Skeletal muscle satellite cell (primary cell): ENCODE data around the gene TERB1. TPM values are rescaled to one million over a fixed set of nuclear protein-coding genes. Genes with fewer than 3 reads are reported as not detected.

Source experiments
- H3K27me3 ChIP-seq: 2 replicates; pipeline ENCODE4 v1.7.0; 2013; ENCODE audit warnings: low read length; ENCODE audit not compliant: control insufficient read depth, insufficient read depth
- H3K36me3 ChIP-seq: 2 replicates; pipeline ENCODE4 v1.7.0; 2013; ENCODE audit warnings: mild to moderate bottlenecking, control low read depth, low read length; ENCODE audit not compliant: insufficient read depth
- H3K4me1 ChIP-seq: 2 replicates; pipeline ENCODE4 v1.7.0; 2013; ENCODE audit warnings: low read length; ENCODE audit not compliant: control insufficient read depth, insufficient read depth
- H3K4me2 ChIP-seq: 2 replicates; pipeline ENCODE4 v1.7.0; 2013; ENCODE audit warnings: mild to moderate bottlenecking, low read length
- H3K4me3 ChIP-seq: 2 replicates; pipeline ENCODE4 v1.7.0; 2013; ENCODE audit warnings: low read length
- H3K9ac ChIP-seq: 2 replicates; pipeline ENCODE4 v1.7.0; 2013; ENCODE audit warnings: mild to moderate bottlenecking, low read depth, low read length, moderate library complexity
- H3K9me3 ChIP-seq: replicated peaks from 2 replicates; pipeline ENCODE4 v1.7.0; 2013; ENCODE audit warnings: mild to moderate bottlenecking, control low read depth, low read length
- total RNA-seq: library from RNA; depleted of rRNA; stranded (reverse); fragments of >200 nt; gene quantifications from 2 replicates; pipeline ENCODE4 v1.2.3, GENCODE V29; 2012; rRNA removed

TERB1 gene, protein sequence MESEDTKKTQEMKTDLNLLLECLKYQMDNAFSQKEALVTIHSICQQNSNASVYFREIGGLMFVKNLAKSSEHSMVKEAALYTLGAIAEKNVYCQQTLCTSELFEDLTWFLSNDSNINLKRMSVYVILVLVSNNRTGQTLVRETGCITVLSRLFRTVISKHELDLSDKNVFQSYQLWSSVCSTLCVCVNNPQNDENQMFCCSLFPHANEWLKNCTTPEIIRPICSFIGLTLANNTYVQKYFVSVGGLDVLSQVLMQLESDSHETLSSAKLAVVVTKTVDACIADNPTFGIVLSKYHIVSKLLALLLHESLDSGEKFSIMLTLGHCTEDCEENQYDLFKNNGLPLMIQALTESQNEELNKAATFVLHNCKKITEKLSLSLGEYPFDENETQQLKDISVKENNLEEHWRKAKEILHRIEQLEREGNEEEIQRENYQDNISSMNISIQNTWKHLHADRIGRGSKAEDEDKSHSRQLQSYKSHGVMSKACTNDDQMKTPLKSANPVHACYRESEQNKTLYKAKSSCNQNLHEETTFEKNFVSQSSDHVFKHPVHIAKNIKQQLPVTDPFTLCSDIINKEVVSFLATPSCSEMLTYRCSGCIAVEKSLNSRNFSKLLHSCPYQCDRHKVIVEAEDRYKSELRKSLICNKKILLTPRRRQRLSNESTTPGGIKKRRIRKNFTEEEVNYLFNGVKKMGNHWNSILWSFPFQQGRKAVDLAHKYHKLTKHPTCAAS
- 0.25 TPM in 1 of 2 replicates, not detected in the other for total RNA-seq

DNA sequence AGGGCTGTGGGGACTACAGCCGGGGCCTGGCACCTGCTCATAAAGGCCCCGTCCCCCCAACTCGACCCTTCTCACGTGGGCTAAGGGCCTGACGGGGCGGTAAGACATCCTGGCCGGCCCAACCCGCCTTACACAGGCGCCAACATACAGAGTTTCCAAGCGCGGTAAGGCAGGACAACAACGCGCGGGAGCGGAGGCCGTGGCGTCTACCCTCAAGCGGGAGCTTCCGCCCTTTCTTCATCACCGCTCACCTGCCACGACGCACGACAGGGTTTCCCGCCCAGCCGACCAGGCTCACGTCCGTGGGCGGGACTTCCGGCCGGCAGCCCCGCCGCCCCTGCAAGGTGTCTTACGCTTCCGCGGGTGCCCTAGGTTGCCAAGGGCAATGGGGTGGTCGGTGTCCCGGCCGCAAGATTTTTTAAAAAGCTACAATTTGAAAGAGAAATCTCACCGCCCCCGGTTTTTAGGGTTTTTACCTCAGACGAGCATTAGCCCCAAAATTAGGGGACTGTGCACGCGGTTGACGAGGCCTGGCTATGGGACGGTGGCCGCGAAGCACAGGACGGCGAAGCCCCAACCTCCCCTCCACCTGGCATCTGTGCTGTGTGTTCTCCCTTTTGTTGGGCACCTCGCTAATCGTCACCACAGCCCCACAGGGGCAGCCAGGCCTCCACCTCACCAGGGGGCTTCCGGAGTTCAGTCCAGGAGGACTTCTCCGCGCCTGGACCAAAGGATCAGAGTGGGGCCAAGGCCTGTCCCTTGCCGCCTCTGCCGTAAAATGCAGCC, at the start of gene TERB1:
Gene TERB1, minus strand, starts transcription at position 265 of the 786 bp plus-strand sequence. CDS start 4,786 bp downstream, outside the sequence.
- H3K4me1 ChIP-seq: no peaks in the 10 kb centered on the region
- H3K4me2 ChIP-seq: no peak within 1 kb of the TSS
- no peak within 1 kb of the TSS for H3K9ac ChIP-seq
- H3K27me3 ChIP-seq: no peaks in the 10 kb centered on the region
- H3K4me3 ChIP-seq: no peak within 1 kb of the TSS
- H3K36me3 ChIP-seq: peaks cover 50% of the 10 kb centered on the region
- no peaks in the 10 kb centered on the region for H3K9me3 ChIP-seq

DNA sequence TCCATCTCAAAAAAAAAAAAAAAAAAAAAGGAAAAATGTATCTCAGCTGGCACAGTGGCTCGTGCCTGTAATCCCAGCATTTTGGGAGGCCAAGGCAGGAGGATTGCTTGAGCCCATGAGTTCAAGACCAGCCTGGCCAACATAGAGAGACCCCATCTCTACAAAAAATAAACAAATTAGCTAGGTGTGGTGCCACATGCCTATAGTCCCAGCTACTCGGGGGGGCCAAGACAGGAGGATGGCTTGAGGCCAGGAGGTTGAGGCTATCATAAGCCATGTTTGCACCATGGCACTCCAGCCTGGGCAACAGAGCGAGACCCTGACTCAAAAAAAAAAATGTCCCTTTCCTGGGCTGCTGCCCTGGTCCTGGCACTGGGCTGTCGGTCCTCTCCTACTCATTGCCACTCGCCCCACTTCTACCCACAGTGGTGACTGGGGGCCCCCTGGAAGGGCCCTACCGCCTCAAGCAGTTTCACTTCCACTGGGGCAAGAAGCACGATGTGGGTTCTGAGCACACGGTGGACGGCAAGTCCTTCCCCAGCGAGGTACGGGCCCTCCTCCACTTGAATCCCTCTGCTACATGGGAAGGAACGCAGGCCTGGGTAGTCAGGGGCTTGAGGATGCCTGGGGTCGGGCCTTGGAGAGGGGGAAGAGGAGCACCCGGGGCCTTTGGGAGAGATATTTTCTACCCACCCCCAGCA, 48.9 kb upstream of the TERB1 start:
- H3K9me3 ChIP-seq: no peaks in the 10 kb centered on the region
- H3K27me3 ChIP-seq: peaks cover 62% of the 10 kb centered on the region
- H3K4me2 ChIP-seq: no peak overlapping the region
- H3K4me1 ChIP-seq: peaks cover 4% of the 10 kb centered on the region
- no peak overlapping the region for H3K9ac ChIP-seq
- H3K4me3 ChIP-seq: no peak overlapping the region
- H3K36me3 ChIP-seq: no peaks in the 10 kb centered on the region

DNA sequence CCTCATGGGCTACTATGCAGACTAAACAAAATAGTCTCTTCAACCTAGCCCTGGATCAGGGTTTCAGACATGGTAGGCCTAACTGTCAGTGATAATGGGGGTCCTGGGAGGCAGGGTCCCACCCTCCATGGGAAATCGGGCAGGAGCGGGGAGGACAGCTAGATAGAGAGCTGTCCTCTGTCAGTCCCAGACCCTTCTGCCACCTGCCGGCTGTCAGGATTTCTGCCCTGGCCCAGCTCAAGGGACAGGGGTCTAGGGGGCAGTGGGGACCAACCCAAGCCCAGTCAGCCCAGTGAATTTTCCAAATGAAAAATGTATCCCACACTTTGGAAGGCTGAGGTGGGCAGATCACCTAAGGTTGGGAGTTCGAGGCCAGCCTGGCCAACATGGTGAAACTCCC, 48.2 kb upstream of the TERB1 start:
- Histone ChIP-seq H3K4me3 (no peak overlapping the region), H3K36me3 (no peaks in the 10 kb centered on the region), H3K9me3 (no peaks in the 10 kb centered on the region), H3K27me3 (peaks cover 65% of the 10 kb centered on the region), H3K4me1 (peaks cover 8% of the 10 kb centered on the region), H3K9ac (no peak overlapping the region), H3K4me2 (no peak overlapping the region)

DNA sequence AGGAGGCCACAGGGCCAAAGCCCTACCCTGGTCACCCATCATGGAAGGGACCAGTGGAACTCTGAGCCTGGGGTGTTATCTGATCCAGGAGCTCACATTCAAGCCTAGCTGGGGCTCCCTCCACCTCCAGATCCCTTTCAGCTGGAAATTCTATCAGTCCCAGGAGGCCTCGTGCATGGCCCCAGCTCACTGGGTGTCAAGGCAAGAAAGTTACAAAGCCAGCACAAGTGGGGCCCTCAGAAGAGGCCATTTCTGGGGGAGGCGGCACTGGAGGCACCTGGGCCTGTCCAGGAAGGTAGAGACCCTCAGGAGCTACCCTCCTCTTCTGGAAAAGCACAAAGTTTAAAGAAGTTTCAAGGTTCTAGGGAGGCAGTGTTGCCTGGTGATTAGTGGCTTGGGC, 47.6 kb upstream of the TERB1 start:
- Histone ChIP-seq H3K9ac (no peak overlapping the region), H3K4me3 (no peak overlapping the region), H3K4me1 (peaks cover 12% of the 10 kb centered on the region), H3K27me3 (peaks cover 66% of the 10 kb centered on the region), H3K4me2 (no peak overlapping the region), H3K9me3 (no peaks in the 10 kb centered on the region), H3K36me3 (no peaks in the 10 kb centered on the region)

DNA sequence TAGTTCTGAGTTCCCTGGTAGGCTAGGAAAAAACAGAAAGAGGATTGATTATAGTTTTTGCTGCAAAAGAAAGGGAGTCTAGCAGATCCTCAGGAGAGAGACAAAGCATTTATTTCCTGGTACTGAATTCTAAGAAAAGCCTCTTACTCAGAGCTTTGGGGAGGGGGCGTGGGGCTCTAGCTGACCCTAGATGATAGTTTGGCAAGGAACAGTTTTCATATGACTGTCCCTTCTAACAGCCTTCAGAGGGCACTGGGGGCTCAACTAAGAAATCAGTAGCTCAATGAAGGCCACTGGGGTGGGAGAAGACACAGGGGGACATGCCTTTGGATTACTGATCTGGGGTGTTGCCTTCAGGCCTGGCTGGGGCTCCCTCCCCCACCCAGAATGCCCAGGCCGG, 46.8 kb upstream of the TERB1 start:
- Histone ChIP-seq H3K9me3 (no peaks in the 10 kb centered on the region), H3K4me1 (peaks cover 13% of the 10 kb centered on the region), H3K9ac (no peak overlapping the region), H3K27me3 (peaks cover 65% of the 10 kb centered on the region), H3K4me2 (no peak overlapping the region), H3K36me3 (no peaks in the 10 kb centered on the region), H3K4me3 (no peak overlapping the region)

DNA sequence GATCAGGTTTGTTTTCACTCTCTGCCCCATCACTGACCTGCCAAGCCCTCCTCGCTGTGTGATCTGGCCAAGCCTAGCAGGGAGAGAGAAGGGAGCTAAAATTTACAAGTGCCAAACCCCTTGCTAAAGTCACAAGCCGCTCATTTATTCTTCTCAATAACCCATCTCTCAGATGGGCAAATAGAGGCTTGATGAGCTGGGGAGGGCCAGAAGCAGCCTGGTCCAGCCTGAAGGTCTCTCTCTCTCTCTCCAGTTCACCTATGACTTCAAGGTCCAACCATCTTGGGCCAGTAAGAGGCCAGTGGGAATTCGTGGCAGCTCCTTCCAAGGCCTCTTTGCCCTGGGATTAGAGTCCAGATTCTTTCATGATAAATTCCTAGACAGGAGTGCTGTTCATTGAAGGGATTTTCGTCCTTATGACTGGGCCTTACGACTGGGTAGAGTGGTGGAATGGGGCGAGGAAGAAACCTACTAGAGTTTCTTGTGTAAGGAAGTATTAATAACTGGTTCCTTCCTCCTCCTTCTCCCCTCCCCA, 46.2 kb upstream of the TERB1 start:
- H3K4me3 ChIP-seq: no peak overlapping the region
- peaks cover 19% of the 10 kb centered on the region for H3K4me1 ChIP-seq
- H3K36me3 ChIP-seq: no peaks in the 10 kb centered on the region
- peaks cover 65% of the 10 kb centered on the region for H3K27me3 ChIP-seq
- no peaks in the 10 kb centered on the region for H3K9me3 ChIP-seq
- H3K4me2 ChIP-seq: no peak overlapping the region
- no peak overlapping the region for H3K9ac ChIP-seq

DNA sequence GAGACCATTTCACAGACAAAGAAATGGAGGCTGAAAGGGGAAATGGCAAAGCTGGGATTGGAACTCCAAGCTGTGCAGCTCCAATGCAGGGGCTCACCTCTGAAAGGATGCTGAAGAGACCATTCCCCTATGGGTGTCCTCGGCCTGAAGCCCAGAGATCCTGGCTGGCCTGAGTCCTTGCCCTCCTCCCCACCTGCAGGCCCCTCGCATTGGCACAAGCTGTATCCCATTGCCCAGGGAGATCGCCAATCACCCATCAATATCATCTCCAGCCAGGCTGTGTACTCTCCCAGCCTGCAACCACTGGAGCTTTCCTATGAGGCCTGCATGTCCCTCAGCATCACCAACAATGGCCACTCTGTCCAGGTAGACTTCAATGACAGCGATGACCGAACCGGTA, 45.4 kb upstream of the TERB1 start:
- Histone ChIP-seq H3K4me3 (no peak overlapping the region), H3K36me3 (no peaks in the 10 kb centered on the region), H3K4me2 (no peak overlapping the region), H3K4me1 (peaks cover 20% of the 10 kb centered on the region), H3K9ac (no peak overlapping the region), H3K9me3 (no peaks in the 10 kb centered on the region), H3K27me3 (peaks cover 66% of the 10 kb centered on the region)

DNA sequence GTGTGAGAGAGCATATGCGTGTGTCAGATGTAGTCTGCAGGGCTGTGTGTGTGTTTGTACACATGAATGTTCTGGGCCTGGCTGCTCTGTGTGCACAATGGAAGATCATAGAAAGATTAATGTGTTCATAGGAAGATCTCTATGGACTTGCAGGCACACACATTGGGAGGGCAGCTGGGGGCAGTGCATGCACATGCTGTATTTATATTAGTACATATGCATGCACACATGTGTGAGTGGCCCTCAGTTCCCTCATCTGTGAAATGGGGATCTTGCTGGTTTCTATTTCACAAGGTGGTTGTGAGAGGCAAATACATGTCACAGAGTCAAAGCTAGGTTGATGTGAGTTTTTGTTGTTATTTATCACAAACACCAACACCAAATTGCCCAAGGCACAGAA, 44.9 kb upstream of the TERB1 start:
- H3K4me3 ChIP-seq: no peak overlapping the region
- H3K9me3 ChIP-seq: no peaks in the 10 kb centered on the region
- peaks cover 64% of the 10 kb centered on the region for H3K27me3 ChIP-seq
- H3K4me2 ChIP-seq: no peak overlapping the region
- H3K4me1 ChIP-seq: peaks cover 20% of the 10 kb centered on the region
- H3K36me3 ChIP-seq: no peaks in the 10 kb centered on the region
- no peak overlapping the region for H3K9ac ChIP-seq

DNA sequence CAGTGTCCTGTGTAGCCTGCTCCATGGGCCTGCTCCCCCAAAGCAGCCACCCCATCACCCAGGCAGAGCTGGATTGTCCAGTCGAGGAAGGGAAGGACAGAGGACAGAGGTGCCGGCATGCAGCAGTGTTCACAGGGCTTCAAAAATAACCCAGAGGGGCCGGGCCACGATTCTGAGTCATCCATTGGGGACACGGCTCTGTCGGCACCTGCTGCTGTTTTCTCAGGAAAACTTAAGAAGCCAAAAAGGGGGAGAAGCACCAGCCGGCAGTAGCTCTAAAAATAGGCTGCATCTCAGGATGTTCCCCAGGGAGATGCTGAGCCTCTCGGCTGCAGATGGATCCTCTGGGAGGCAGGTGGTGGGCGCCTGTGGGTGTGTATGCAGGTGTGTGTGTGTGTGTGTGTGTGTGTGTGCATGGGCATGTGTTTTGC, 44.4 kb upstream of the TERB1 start:
- Histone ChIP-seq H3K9ac (no peak overlapping the region), H3K9me3 (no peaks in the 10 kb centered on the region), H3K4me3 (no peak overlapping the region), H3K36me3 (no peaks in the 10 kb centered on the region), H3K4me1 (peaks cover 20% of the 10 kb centered on the region), H3K27me3 (peaks cover 69% of the 10 kb centered on the region), H3K4me2 (no peak overlapping the region)

DNA sequence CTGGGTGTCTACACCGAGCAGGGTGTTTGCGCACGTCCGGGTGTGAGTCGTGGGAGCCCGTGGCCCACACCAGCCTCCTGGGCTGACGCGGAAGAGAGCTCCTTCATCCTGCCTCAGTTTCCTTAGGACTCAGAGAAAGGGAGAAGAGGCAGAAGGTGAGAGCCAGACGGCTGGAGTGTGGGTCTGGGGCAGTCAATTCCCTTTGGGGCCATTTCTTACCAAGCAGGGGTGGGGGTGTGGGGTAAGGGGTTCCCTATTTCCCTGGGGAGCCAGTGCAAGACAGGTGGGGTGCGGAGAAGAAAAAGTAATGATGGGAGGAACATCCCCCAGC, 43.7 kb upstream of the TERB1 start:
- H3K4me3 ChIP-seq: peak overlapping the region; percentile 61
- H3K4me1 ChIP-seq: peaks cover 20% of the 10 kb centered on the region
- H3K9ac ChIP-seq: no peak overlapping the region
- peak overlapping the region; percentile 79 for H3K4me2 ChIP-seq
- no peaks in the 10 kb centered on the region for H3K36me3 ChIP-seq
- H3K9me3 ChIP-seq: no peaks in the 10 kb centered on the region
- H3K27me3 ChIP-seq: peaks cover 65% of the 10 kb centered on the region
